H1 (cell line): ENCODE data around the gene PUSL1. TPM values are rescaled to one million over a fixed set of nuclear protein-coding genes. Genes with fewer than 3 reads are reported as not detected.

Source experiments
- CTCF ChIA-PET: fragments of 300-600 bp; sonication (Branson Sonifier 250); formaldehyde crosslinking; loops from one replicate; lab custom pipeline; 2021; ENCODE audit not compliant: partially characterized antibody; lab: Charles Lee
- POLR2A ChIA-PET: fragments of 300-600 bp; sonication (Branson Sonifier 250); formaldehyde crosslinking; loops from one replicate; lab custom pipeline; 2021; ENCODE audit warnings: inconsistent platforms; ENCODE audit not compliant: partially characterized antibody; lab: Charles Lee
- DNase-seq, 2 experiments: peaks; one replicate each; pipeline versions ENCODE4 v3.0.0 to v3.0.0-alpha.2; 2010 to 2022; ENCODE audit warnings: low spot score in 2 of 2, low read depth in 1 of 2, mixed read lengths in 1 of 2
- FAIRE-seq: peaks from 2 replicates; lab custom pipeline; 2011; peaks lifted over from hg19 to GRCh38; lab: Jason Lieb, UNC
- H2AFZ ChIP-seq: 2 replicates; pipeline ENCODE4 v1.8.1; 2012; ENCODE audit warnings: low read length, inconsistent platforms
- H2AK5ac ChIP-seq: 2 replicates; pipeline ENCODE4 v1.6.1; 2013; ENCODE audit warnings: low read depth, low read length
- H2BK120ac ChIP-seq: replicated peaks from 2 replicates; pipeline ENCODE3; 2013; ENCODE audit warnings: low read depth, low read length, inconsistent platforms
- H2BK12ac ChIP-seq: 2 replicates; pipeline ENCODE4 v1.6.1; 2013; ENCODE audit warnings: low read depth, low read length
- H2BK15ac ChIP-seq: 2 replicates; pipeline ENCODE4 v1.6.1; 2013; ENCODE audit warnings: low read length
- H2BK20ac ChIP-seq: 2 replicates; pipeline ENCODE4 v1.6.1; 2013; ENCODE audit warnings: low read length
- H2BK5ac ChIP-seq: 2 replicates; pipeline ENCODE4 v1.6.1; 2013; ENCODE audit warnings: low read depth, low read length
- H3K14ac ChIP-seq: 2 replicates; pipeline ENCODE4 v1.6.1; 2013; ENCODE audit warnings: inconsistent platforms; ENCODE audit not compliant: insufficient read length
- H3K18ac ChIP-seq: 2 replicates; pipeline ENCODE4 v1.6.1; 2013; ENCODE audit warnings: low read length; ENCODE audit errors: extremely low read depth
- H3K23ac ChIP-seq: 2 replicates; pipeline ENCODE4 v1.6.1; 2013; ENCODE audit warnings: inconsistent platforms; ENCODE audit not compliant: insufficient read length
- H3K23me2 ChIP-seq: 2 replicates; pipeline ENCODE4 v1.6.1; 2013; ENCODE audit warnings: low read depth, low read length
- H3K27ac ChIP-seq: 2 replicates; pipeline ENCODE4 v1.6.1; 2011; ENCODE audit warnings: low read depth, low read length, inconsistent platforms
- H3K27me3 ChIP-seq, 4 experiments: replicated peaks in 1 of 4; 1 replicate in 1 of 4; 2 replicates in 3 of 4; pipeline versions ENCODE4 v1.6.1 to v1.8.1; 2011 to 2013; ENCODE audit warnings: low read length in 3 of 4, mild to moderate bottlenecking in 3 of 4, inconsistent platforms in 2 of 4, mixed read lengths in 2 of 4, moderate library complexity in 1 of 4; ENCODE audit not compliant: control insufficient read depth in 3 of 4, insufficient read depth in 3 of 4; ENCODE audit errors: extremely low read depth in 1 of 4
- H3K36me3 ChIP-seq, 4 experiments: 2 replicates each; pipeline versions ENCODE4 v1.6.1 to v1.8.1; 2011 to 2013; ENCODE audit warnings: mild to moderate bottlenecking in 4 of 4, low read length in 3 of 4, moderate library complexity in 2 of 4, control low read depth in 1 of 4, inconsistent platforms in 1 of 4; ENCODE audit not compliant: insufficient read depth in 4 of 4, control insufficient read depth in 2 of 4
- H3K4ac ChIP-seq: replicated peaks from 2 replicates; pipeline ENCODE3; 2013; ENCODE audit warnings: low read length, low read depth, mixed read lengths, inconsistent platforms; ENCODE audit not compliant: insufficient read length
- H3K4me1 ChIP-seq, 4 experiments: replicated peaks in 1 of 4; 1 replicate in 1 of 4; 2 replicates in 3 of 4; pipeline versions ENCODE4 v1.6.1 to v1.8.1; 2011 to 2013; ENCODE audit warnings: low read length in 3 of 4, inconsistent platforms in 2 of 4, mixed read lengths in 1 of 4; ENCODE audit not compliant: insufficient read depth in 4 of 4, control insufficient read depth in 3 of 4
- H3K4me2 ChIP-seq, 2 experiments: 2 replicates each; pipeline versions ENCODE4 v1.6.1 to v1.8.1; 2011 to 2013; ENCODE audit warnings: low read depth in 2 of 2, low read length in 2 of 2, control low read depth in 1 of 2, inconsistent platforms in 1 of 2, mild to moderate bottlenecking in 1 of 2; ENCODE audit not compliant: insufficient read depth in 1 of 2
- H3K4me3 ChIP-seq, 4 experiments: fragments of 200-600, 300-600 bp in 1 of 4; sonication (generic), shearing (Covaris generic), sonication (Bioruptor Twin) in 1 of 4; 2 replicates each; pipeline versions ENCODE4 v1.5.1 to v1.8.1; 2011 to 2016; ENCODE audit warnings: low read length in 4 of 4, low read depth in 3 of 4, control low read depth in 2 of 4, inconsistent platforms in 2 of 4, mild to moderate bottlenecking in 2 of 4, mixed read lengths in 1 of 4, moderate library complexity in 1 of 4; ENCODE audit not compliant: insufficient read depth in 2 of 4; ENCODE audit errors: extremely low read depth in 1 of 4
- H3K56ac ChIP-seq: replicated peaks from 2 replicates; pipeline ENCODE3; 2013; ENCODE audit warnings: low read depth, mild to moderate bottlenecking, mixed read lengths, low read length, inconsistent platforms; ENCODE audit not compliant: insufficient read length
- H3K79me1 ChIP-seq: 2 replicates; pipeline ENCODE4 v1.6.1; 2013; ENCODE audit warnings: low read depth, low read length, control low read depth
- H3K79me2 ChIP-seq, 2 experiments: 2 replicates each; pipeline versions ENCODE4 v1.6.1 to v1.8.1; 2012 to 2013; ENCODE audit warnings: low read length in 2 of 2, mild to moderate bottlenecking in 2 of 2, inconsistent platforms in 1 of 2; ENCODE audit not compliant: insufficient read depth in 2 of 2, control insufficient read depth in 1 of 2
- H3K9ac ChIP-seq, 4 experiments: replicated peaks in 1 of 4; 1 replicate in 1 of 4; 2 replicates in 3 of 4; pipeline versions ENCODE4 v1.6.1 to v1.8.1; 2011 to 2013; ENCODE audit warnings: low read depth in 3 of 4, low read length in 3 of 4, control low read depth in 2 of 4, mild to moderate bottlenecking in 2 of 4, moderate library complexity in 2 of 4, inconsistent platforms in 1 of 4; ENCODE audit errors: extremely low read depth in 1 of 4
- H3K9me3 ChIP-seq, 2 experiments: 2 replicates each; pipeline versions ENCODE4 v1.6.1 to v1.8.1; 2012 to 2013; ENCODE audit warnings: mild to moderate bottlenecking in 2 of 2, moderate library complexity in 2 of 2, control low read depth in 1 of 2, inconsistent platforms in 1 of 2, low read depth in 1 of 2, low read length in 1 of 2, mixed read lengths in 1 of 2; ENCODE audit not compliant: insufficient read depth in 2 of 2
- H4K20me1 ChIP-seq, 2 experiments: replicated peaks in 1 of 2; 2 replicates each; pipeline versions ENCODE3 to v1.8.1; 2011 to 2013; ENCODE audit warnings: inconsistent platforms in 2 of 2, low read length in 2 of 2, mild to moderate bottlenecking in 1 of 2; ENCODE audit not compliant: insufficient read depth in 2 of 2, control insufficient read depth in 1 of 2
- H4K5ac ChIP-seq: 2 replicates; pipeline ENCODE4 v1.6.1; 2013; ENCODE audit warnings: low read length, low read depth, mixed read lengths, inconsistent platforms; ENCODE audit not compliant: insufficient read length
- H4K8ac ChIP-seq: 2 replicates; pipeline ENCODE4 v1.8.0; 2013; ENCODE audit warnings: mild to moderate bottlenecking, moderate library complexity, low read length, inconsistent platforms; ENCODE audit not compliant: insufficient read depth; ENCODE audit errors: extremely low read depth
- H4K91ac ChIP-seq: replicated peaks from 2 replicates; pipeline ENCODE3; 2013; ENCODE audit warnings: low read length, mixed read lengths, inconsistent platforms; ENCODE audit not compliant: insufficient read length
- BACH1 ChIP-seq: IDR thresholded peaks from 2 replicates; pipeline ENCODE4 v1.6.1; 2012; ENCODE audit warnings: low read length, improper control_type of control experiment
- CBX8 ChIP-seq: fragments of 300-800, 300-1000 bp; sonication (generic); IDR thresholded peaks from 2 replicates; pipeline ENCODE4 v1.7.1; 2016; ENCODE audit warnings: low read depth, low read length, borderline replicate concordance
- EGR1 ChIP-seq: IDR thresholded peaks from 2 replicates; pipeline ENCODE4 v1.6.1; 2011; ENCODE audit warnings: low read depth, low read length, borderline replicate concordance
- HDAC6 ChIP-seq: IDR thresholded peaks from one replicate; pipeline ENCODE4 v1.7.1; 2012; ENCODE audit warnings: low read depth, mild to moderate bottlenecking, inconsistent platforms, low read length, moderate library complexity
- NANOG ChIP-seq: IDR thresholded peaks from 2 replicates; pipeline ENCODE4 v1.6.1; 2011; ENCODE audit warnings: low read length, low read depth, mild to moderate bottlenecking, inconsistent platforms; ENCODE audit not compliant: insufficient read depth, poor library complexity, severe bottlenecking
- RXRA ChIP-seq: IDR thresholded peaks from 2 replicates; pipeline ENCODE4 v1.6.1; 2011; ENCODE audit warnings: low read depth, mild to moderate bottlenecking, low read length, moderate library complexity; ENCODE audit not compliant: insufficient read depth
- SAP30 ChIP-seq: fragments of 300-600 bp; sonication (generic); IDR thresholded peaks from 2 replicates; pipeline ENCODE4 v1.7.1; 2012; ENCODE audit warnings: low read length, moderate library complexity, mild to moderate bottlenecking, inconsistent platforms; ENCODE audit not compliant: insufficient read depth, insufficient replicate concordance
- WGBS, 2 experiments: shearing (Covaris generic) in 1 of 2; methylation state at CpG; one replicate each; pipeline versions ENCODE4 v1.1.6 to v1.1.7; 2013 to 2015; ENCODE audit warnings: low lambda C conversion rate in 2 of 2, mixed read lengths in 2 of 2, inconsistent platforms in 1 of 2, low coverage in 1 of 2, missing lambda C conversion rate in 1 of 2; ENCODE audit not compliant: insufficient replicate concordance in 2 of 2, insufficient coverage in 1 of 2, insufficient read length in 1 of 2; ENCODE audit errors: extremely low coverage in 1 of 2, missing lambda C conversion rate in 1 of 2; 5-methylcytosine and 5-hydroxymethylcytosine counted together
- polyA plus RNA-seq, 7 experiments: library from polyadenylated mRNA; depleted of rRNA in 3 of 7; stranded (reverse) in 5 of 7; unstranded in 2 of 7; fragments of >200 nt in 5 of 7; fragments of 200-250 nt in 2 of 7; gene quantifications; 1 replicate in 5 of 7; 2 replicates in 1 of 7; 4 replicates in 1 of 7; pipeline versions ENCODE4 v1.2.1 to v1.2.3, GENCODE V29; 2011 to 2013; ENCODE audit warnings: missing spikeins in 2 of 7, mixed read lengths in 2 of 7
- total RNA-seq: library from RNA; stranded (reverse); fragmentation: NEBNext Ultra II Directional; extraction: Animal tissue kit (Norgen Biotek cat#: 25700); gene quantifications from 2 replicates; pipeline ENCODE4 v1.2.1, GENCODE V29; 2021
- TF ChIP-seq, protein P1 (sequence below): IDR thresholded peaks from 2 replicates; pipeline ENCODE4 v1.6.1; 2012; ENCODE audit warnings: inconsistent platforms
- TF ChIP-seq, protein P2 (sequence below): IDR thresholded peaks from 2 replicates; pipeline ENCODE4 v1.6.1; 2012; ENCODE audit warnings: inconsistent platforms

PUSL1 gene
- total and polyA plus RNA-seq, 2 of the 8 experiments (the other 6 are each of a cell fraction or from before 2014, with no cell fraction given), result 38.8 to 87.4 TPM

DNA sequence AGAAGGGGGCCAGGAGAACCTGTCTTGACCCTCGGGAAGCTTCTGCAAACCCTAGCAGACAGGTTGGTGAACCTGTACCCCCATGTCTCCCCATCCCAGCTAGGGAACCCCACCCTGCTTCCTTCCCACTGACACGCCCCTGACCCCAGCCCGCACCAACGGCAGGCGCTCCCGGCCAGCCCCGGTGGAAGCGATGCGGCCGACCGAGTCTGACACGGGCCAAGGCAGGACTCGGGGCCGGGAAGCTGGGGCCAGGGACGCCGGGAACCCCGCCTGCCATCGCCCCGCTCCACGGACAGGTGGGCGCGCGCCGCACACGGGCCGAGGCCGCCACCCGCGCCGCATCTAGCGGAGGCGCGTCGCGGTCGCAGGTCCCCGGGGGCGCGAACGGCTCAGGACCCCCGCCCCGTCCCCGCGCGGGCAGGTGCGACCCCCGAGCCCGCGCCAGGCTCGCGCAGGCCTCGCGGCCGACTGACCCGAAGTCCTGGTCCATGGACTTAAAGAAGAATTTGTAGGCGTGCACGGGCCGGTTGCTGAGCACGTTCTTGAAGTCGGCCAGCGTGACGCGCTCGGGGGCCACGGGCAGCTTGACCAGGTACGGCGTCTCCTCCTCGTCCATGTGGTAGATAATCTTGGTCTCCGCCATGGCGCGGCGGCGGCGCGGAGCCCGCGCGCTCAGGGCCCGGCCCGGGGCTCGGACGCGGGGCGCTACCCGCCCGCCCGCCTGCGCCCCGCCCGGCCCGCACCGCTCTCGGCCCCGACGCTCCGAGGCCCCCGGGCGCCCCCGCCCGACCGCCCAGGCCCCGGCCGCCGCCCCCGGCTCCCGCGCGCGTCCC lies 40.2 kb downstream of the PUSL1 start:
- H3K4me1 ChIP-seq, result peaks cover 0 to 38% (median 27%) of the 10 kb centered on the region in 4 experiments; a peak in 6 of 7 replicates
- FAIRE-seq (no peak), DNase-seq (no peak)
- H3K4me2 ChIP-seq, result peak overlapping the region; percentile 75 to 78
- H3K23me2 ChIP-seq, result peaks cover 14% of the 10 kb centered on the region; the same call in 1 of the 2 replicates
- peaks cover 0 to 28% of the 10 kb centered on the region in 2 experiments; a peak in 3 of 4 replicates for H3K79me2 ChIP-seq
- H3K4me3 ChIP-seq, result peak overlapping the region; percentile 60 to 84 (median 65)
- H3K9me3 ChIP-seq, result no peaks in the 10 kb centered on the region
- H4K91ac ChIP-seq, result peak overlapping the region; percentile 81
- H3K27ac ChIP-seq, result no peak overlapping the region; the same call in 1 of the 2 replicates
- no peak overlapping the region for H3K4ac ChIP-seq
- no peak overlapping the region for H2BK20ac ChIP-seq
- H3K14ac ChIP-seq, result no peak overlapping the region
- H3K23ac ChIP-seq, result no peak overlapping the region
- 2% methylated on average over 40 of the region's 109 CpGs; no CpG with 5 or more reads in 1 of the 2 experiments for WGBS, 2 experiments
- H3K79me1 ChIP-seq, result peaks cover 17% of the 10 kb centered on the region
- H4K5ac ChIP-seq, result no peak overlapping the region
- no peaks in the 10 kb centered on the region for H3K36me3 ChIP-seq
- no peak overlapping the region; the same call in 1 of the 2 replicates for H3K18ac ChIP-seq
- no peaks in the 10 kb centered on the region; a peak in 2 of 7 replicates for H3K27me3 ChIP-seq
- H2AFZ ChIP-seq, result no peak overlapping the region
- no peak overlapping the region for H2AK5ac ChIP-seq
- no peak overlapping the region for H2BK120ac ChIP-seq
- peak overlapping the region in 3 of 4 experiments; percentile 34 to 77 (median 49); a peak in 6 of 7 replicates for H3K9ac ChIP-seq
- peak overlapping the region; percentile 68; the same call in 1 of the 2 replicates for H4K8ac ChIP-seq
- H2BK5ac ChIP-seq, result 0 out of 2 replicates have a peak overlapping the region, but pooled peaks have one; percentile 7
- H2BK15ac ChIP-seq, result no peak overlapping the region
- no peak overlapping the region for H3K56ac ChIP-seq
- POLR2A ChIA-PET, result interaction anchor here (0.7 to 2.3 kb wide), 15 partner anchors 14 to 90 kb away, joined by 3 to 13 read pairs (median 4); partner anchors contain the start of genes AURKAIP1, CCNL2 and TAS1R3
- no peak overlapping the region for H2BK12ac ChIP-seq
- peaks cover 16 to 36% of the 10 kb centered on the region in 2 experiments for H4K20me1 ChIP-seq
- CTCF ChIA-PET, result interaction anchor here (0.6 to 2.1 kb wide), 20 partner anchors 9 to 1033 kb away, joined by 3 to 15 read pairs (median 3); partner anchors contain the start of gene AURKAIP1
- TF ChIP-seq, protein P1, sequence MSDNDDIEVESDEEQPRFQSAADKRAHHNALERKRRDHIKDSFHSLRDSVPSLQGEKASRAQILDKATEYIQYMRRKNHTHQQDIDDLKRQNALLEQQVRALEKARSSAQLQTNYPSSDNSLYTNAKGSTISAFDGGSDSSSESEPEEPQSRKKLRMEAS, result 0 out of 2 replicates have a peak, but pooled peaks have one; percentile 29
- TF ChIP-seq CBX8 (no peak), EGR1 (no peak), HDAC6 (no peak), BACH1 (no peak), RXRA (no peak), SAP30 (no peak), NANOG (no peak)
- TF ChIP-seq, protein P2, sequence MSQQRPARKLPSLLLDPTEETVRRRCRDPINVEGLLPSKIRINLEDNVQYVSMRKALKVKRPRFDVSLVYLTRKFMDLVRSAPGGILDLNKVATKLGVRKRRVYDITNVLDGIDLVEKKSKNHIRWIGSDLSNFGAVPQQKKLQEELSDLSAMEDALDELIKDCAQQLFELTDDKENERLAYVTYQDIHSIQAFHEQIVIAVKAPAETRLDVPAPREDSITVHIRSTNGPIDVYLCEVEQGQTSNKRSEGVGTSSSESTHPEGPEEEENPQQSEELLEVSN, result no peak
